Glutamatergic neuron (in vitro differentiated cells): ENCODE data around the gene PPP1R9A. TPM values are rescaled to one million over a fixed set of nuclear protein-coding genes. Genes with fewer than 3 reads are reported as not detected.

Source experiments
- DNase-seq: peaks from one replicate; pipeline ENCODE4 v3.0.0; 2022
- H3K27ac Mint-ChIP-seq: one replicate; pipeline ENCODE4 v1.8.0; 2020; ENCODE audit warnings: mild to moderate bottlenecking, mixed read lengths, inconsistent platforms; ENCODE audit not compliant: unreplicated experiment
- H3K27me3 Mint-ChIP-seq: one replicate; pipeline ENCODE4 v1.8.0; 2020; ENCODE audit warnings: mild to moderate bottlenecking, moderate library complexity, mixed read lengths, inconsistent platforms; ENCODE audit not compliant: unreplicated experiment
- H3K36me3 Mint-ChIP-seq: one replicate; pipeline ENCODE4 v1.8.0; 2020; ENCODE audit warnings: mild to moderate bottlenecking, mixed read lengths, inconsistent platforms; ENCODE audit not compliant: unreplicated experiment
- H3K4me1 Mint-ChIP-seq: one replicate; pipeline ENCODE4 v1.8.0; 2020; ENCODE audit warnings: mild to moderate bottlenecking, low read depth, mixed read lengths, inconsistent platforms; ENCODE audit not compliant: unreplicated experiment
- H3K4me3 Mint-ChIP-seq: one replicate; pipeline ENCODE4 v1.8.0; 2020; ENCODE audit warnings: mild to moderate bottlenecking, mixed read lengths, inconsistent platforms; ENCODE audit not compliant: unreplicated experiment
- H3K9me3 Mint-ChIP-seq: one replicate; pipeline ENCODE4 v1.8.0; 2020; ENCODE audit warnings: mild to moderate bottlenecking, moderate library complexity, mixed read lengths, inconsistent platforms; ENCODE audit not compliant: unreplicated experiment
- CTCF ChIP-seq: fragments of 200-600 bp; sonication (generic); IDR thresholded peaks from one replicate; pipeline ENCODE4 v1.5.0; 2021; ENCODE audit not compliant: partially characterized antibody, unreplicated experiment
- total RNA-seq: library from RNA; stranded (reverse); fragmentation: NEBNext Ultra II Directional; extraction: Animal tissue kit (Norgen Biotek cat#: 25700); gene quantifications from one replicate; pipeline ENCODE4 v1.2.1, GENCODE V29; 2021; ENCODE audit not compliant: unreplicated experiment

The PPP1R9A gene
- total RNA-seq, 1 donor from 2014 or later: 14.7 TPM

DNA sequence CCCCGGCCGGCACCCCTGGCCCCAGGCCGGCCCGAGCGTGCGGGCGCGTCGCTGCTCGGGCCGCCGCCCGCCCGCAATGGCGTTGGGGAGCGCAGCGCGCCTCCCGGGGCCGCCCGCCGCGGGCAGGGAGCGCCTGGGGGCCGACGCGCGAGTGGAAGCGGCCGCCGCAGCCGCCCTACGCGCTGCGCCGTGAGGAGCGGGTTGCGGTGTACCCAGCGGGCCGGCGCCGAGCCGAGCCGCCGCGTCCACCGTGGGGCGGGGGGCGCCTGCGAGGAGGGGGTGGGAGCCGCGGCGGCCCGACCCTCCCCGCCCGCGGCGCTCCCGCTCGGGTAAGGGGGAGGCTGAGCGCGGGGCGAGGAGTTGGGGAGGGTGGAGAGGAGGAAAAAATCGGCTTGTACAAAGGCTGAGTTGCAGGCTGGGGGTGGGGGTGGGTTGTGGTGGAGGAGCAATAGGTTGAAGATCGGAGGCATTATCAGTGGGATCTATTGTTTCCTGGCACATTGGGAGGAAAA is 473 bp downstream of the PPP1R9A start:
- DNase-seq: peak; percentile 53
- peak overlapping the region; percentile 88 for H3K4me3 Mint-ChIP-seq
- H3K4me1 Mint-ChIP-seq: no peaks in the 10 kb centered on the region
- H3K9me3 Mint-ChIP-seq: peaks cover 2% of the 10 kb centered on the region
- no peak for TF ChIP-seq CTCF
- H3K27me3 Mint-ChIP-seq: peaks cover 5% of the 10 kb centered on the region
- H3K27ac Mint-ChIP-seq: peak overlapping the region; percentile 80
- H3K36me3 Mint-ChIP-seq: no peaks in the 10 kb centered on the region

- DNase-seq: peak; percentile 37
- Mint-ChIP-seq H3K27ac (peak overlapping the region; percentile 80), H3K4me3 (peak overlapping the region; percentile 88), H3K27me3 (peaks cover 5% of the 10 kb centered on the region), H3K9me3 (peaks cover 2% of the 10 kb centered on the region), H3K4me1 (no peaks in the 10 kb centered on the region), H3K36me3 (no peaks in the 10 kb centered on the region)
- no peak for TF ChIP-seq CTCF
These were observed 1.2 kb downstream of the PPP1R9A start for GRCh38 chr7:94908323-94909178.

DNA sequence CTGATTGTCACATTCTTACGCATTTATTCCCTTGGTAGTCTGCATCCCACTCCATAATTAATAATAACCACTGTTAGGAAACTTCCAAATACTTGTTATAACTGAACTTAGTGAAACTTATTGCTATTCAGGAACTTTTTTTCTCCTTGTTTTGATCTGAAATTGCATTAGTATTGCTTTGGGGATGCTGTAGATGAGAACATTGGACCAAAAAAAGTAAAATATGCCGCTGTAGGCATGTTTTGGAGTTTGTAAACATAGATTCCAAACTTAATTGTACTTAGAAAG is 1.7 kb downstream of the PPP1R9A start:
- TF ChIP-seq CTCF: no peak
- H3K4me1 Mint-ChIP-seq: no peaks in the 10 kb centered on the region
- H3K36me3 Mint-ChIP-seq: no peaks in the 10 kb centered on the region
- no peak for DNase-seq
- peak overlapping the region; percentile 76 for H3K27ac Mint-ChIP-seq
- peaks cover 5% of the 10 kb centered on the region for H3K27me3 Mint-ChIP-seq
- H3K4me3 Mint-ChIP-seq: peak overlapping the region; percentile 88
- peaks cover 2% of the 10 kb centered on the region for H3K9me3 Mint-ChIP-seq

GRCh38 chr7:94912085-94912484 is 4.7 kb downstream of the PPP1R9A start:
- H3K4me1 Mint-ChIP-seq: no peaks in the 10 kb centered on the region
- H3K36me3 Mint-ChIP-seq: no peaks in the 10 kb centered on the region
- TF ChIP-seq CTCF: no peak
- no peak overlapping the region for H3K4me3 Mint-ChIP-seq
- no peak for DNase-seq
- H3K27me3 Mint-ChIP-seq: peaks cover 2% of the 10 kb centered on the region
- no peak overlapping the region for H3K27ac Mint-ChIP-seq
- H3K9me3 Mint-ChIP-seq: peaks cover 2% of the 10 kb centered on the region

- Mint-ChIP-seq H3K27ac (no peak overlapping the region), H3K4me1 (no peaks in the 10 kb centered on the region)
These were observed 6.0 kb downstream of the PPP1R9A start for GRCh38 chr7:94913391-94913790.

More at GRCh38 chr7:94913391-94913790, 6.0 kb downstream of the PPP1R9A start:
- Mint-ChIP-seq H3K27me3 (no peaks in the 10 kb centered on the region), H3K36me3 (no peaks in the 10 kb centered on the region), H3K4me3 (no peak overlapping the region), H3K9me3 (peaks cover 2% of the 10 kb centered on the region)
- no peak for DNase-seq
- no peak for TF ChIP-seq CTCF
